Effector CD8-positive, alpha-beta T cell (primary cell): ENCODE data around the gene CD52.
"Not testable (repeated sequence)": the region's sequence is repeated elsewhere in the genome, so short reads cannot be mapped to it uniquely, and the experiment has no call there.

Experiments
- DNase-seq: peaks from one replicate; lab custom pipeline; 2025; lab: John Stamatoyannopoulos, UW

Gene CD52

GRCh38 chr1:26300578-26301275, 17.0 kb upstream of the CD52 start:
- DNase-seq, result no peak

GRCh38 chr1:26302733-26303405, 14.9 kb upstream of the CD52 start:
- DNase-seq, result no peak

GRCh38 chr1:26305667-26306289, 12.0 kb upstream of the CD52 start:
- DNase-seq, result no peak

GRCh38 chr1:26306290-26307229, 11.2 kb upstream of the CD52 start, which contains the start of gene UBXN11:
UBXN11 (minus strand) TSS chr1:26306636; CDS start chr1:26302883, 3,753 bp downstream.
- DNase-seq, result peak; percentile 92

GRCh38 chr1:26307363-26307781, 10.4 kb upstream of the CD52 start:
- DNase-seq, result no peak

GRCh38 chr1:26307966-26308899, 9.5 kb upstream of the CD52 start:
- not testable (repeated sequence) for DNase-seq

GRCh38 chr1:26314501-26314900, 3.3 kb upstream of the CD52 start:
- DNase-seq, result no peak

GRCh38 chr1:26315874-26316850, 1.6 kb upstream of the CD52 start:
- no peak for DNase-seq

- no peak for DNase-seq
These were observed 612 bp upstream of the CD52 start for GRCh38 chr1:26317146-26317545.

- DNase-seq, result no peak
These were observed 743 bp downstream of the CD52 start for GRCh38 chr1:26318338-26319064.

GRCh38 chr1:26320896-26321295, 3.1 kb downstream of the CD52 start:
- DNase-seq, result no peak

- DNase-seq, result peak; percentile 93
These were observed 3.7 kb downstream of the CD52 start for GRCh38 chr1:26321315-26322041.

- no peak for DNase-seq
These were observed 4.2 kb downstream of the CD52 start for GRCh38 chr1:26322042-26322331.

GRCh38 chr1:26323382-26323781, 5.6 kb downstream of the CD52 start:
- no peak for DNase-seq

- no peak for DNase-seq
These were observed 6.8 kb downstream of the CD52 start for GRCh38 chr1:26324550-26324949.

- DNase-seq, result no peak
These were observed 10.2 kb downstream of the CD52 start for GRCh38 chr1:26327956-26328362.

GRCh38 chr1:26328597-26328996, 10.8 kb downstream of the CD52 start:
- no peak for DNase-seq

- DNase-seq, result not testable (repeated sequence)
These were observed 11.6 kb downstream of the CD52 start for GRCh38 chr1:26329380-26329779.
